D341Med (cell line): ENCODE data around the gene LRRC4.

ENCODE experiments used
- DNase-seq: peaks from one replicate; pipeline ENCODE4 v3.0.0; 2012; ENCODE audit warnings: low spot score

LRRC4 gene

DNA sequence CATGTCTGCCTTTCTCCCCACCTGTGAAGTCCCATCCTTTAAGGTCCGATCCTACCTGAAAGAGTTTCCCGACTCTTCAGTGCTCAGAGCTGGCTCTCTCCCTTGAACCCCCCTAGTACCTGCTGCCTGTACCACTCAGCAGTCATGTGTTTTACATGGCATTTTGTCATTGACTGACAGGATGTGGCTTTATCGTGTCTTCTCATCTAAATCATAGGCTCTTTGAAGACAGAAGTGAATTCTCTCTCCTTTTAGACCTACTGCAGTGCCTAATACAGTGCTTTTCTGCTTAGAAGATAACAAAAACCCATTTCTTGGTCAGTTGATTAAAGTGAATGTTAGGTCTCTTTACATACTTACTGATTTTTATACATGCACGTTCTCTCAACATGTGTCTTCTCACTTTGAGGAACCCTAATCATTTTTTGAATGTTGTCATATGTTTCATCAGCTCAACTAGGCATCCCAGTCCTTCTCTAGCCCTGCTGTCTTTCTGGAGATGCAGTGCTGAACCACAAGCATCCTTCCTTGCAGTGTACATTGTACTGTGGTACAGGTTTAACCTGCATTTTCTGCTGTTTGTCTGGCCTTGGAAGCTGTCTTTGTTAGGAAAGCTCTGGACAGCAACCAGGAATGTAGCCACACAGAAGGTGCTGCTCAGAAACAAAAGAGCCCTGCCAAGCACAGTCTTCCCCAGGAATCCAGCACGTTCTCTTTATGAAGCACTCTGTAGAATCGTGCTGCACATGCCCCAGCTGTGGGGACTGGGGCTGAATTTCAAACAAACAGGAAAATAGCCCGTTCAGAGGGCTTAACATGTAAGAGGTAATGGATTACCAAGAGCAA lies 28.1 kb upstream of the LRRC4 start:
- DNase-seq, result no peak

- DNase-seq, result no peak
Observed at GRCh38 chr7:128057909-128058308, 26.7 kb upstream of the LRRC4 start.

DNA sequence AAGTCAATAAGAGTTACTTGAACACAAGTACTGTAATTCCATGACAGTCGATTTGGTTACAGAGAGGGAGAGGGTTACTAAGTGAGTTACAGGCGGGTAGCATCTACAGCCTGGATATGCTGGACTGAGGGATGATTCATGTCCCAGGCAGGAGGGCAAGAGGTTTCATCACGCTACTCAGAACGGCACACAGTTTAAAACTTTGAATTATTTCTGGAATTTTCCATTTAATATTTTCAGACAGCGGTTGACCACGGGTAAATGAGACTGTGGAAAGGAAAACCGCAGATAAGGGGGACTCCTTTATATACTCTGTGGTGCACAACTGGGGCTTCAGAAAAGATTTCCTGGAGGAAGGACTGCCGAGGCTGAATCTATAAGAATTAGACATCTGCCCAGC lies 25.7 kb upstream of the LRRC4 start:
- no peak for DNase-seq

DNA sequence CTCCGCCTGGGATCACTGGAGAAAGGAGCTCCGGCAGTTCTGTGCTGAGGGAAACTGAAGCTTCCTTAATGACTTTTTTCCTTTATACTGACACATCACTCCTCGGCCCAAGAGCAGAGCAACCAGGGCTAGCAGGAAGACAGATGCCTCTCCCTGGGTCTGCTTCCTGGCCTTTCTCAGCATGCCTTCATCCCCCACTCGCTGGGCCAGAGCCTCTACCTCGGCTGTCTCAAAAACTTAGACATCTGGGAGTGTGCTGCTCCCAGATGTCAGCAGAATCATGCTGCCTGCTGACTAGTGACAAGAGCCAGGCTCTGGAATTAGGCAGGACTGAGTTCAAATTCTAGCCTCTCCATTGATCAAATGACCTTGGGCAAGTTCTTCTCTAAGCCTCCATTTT lies 24.4 kb upstream of the LRRC4 start:
- no peak for DNase-seq

- no peak for DNase-seq
Observed at GRCh38 chr7:128054511-128054910, 23.3 kb upstream of the LRRC4 start.

DNA sequence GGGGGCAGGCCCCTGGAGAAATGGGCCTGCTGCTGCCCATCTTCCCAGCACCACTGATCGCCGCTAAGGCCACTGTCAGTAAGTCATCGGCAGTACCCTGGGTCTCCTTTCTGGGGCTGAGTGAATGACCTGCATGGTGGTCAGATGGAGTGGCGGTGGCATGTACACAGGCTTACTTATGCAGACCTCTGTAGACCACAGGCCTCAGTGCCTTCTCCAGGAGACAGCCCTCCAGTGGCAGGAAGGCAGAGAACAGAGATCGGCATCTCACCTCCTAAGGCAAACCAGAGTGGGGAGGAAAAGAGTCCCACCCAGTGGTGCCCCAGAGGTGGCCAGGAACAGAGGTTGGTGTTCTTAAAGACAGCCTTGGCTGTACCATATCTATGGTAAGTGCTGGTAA lies 22.8 kb upstream of the LRRC4 start:
- DNase-seq, result no peak

DNA sequence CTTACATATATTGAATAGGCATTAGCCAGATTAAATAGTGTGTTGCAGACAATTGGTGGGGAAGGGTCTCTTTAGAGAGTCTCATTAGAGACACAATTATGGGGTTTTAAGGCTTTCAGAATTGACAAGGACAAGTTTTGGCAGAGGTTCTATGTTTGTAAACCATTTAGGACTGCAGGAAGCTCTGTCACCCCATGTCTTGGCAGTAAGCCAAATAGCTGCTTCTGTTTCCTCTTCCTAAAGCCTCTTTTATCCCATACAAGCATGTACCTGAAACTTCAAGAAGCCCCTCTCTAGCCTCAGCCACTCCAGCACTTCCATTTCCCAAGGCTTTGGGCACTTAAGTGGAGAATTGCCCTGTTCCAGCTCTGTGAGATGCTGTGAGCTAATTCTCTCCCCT lies 21.8 kb upstream of the LRRC4 start:
- no peak for DNase-seq

DNA sequence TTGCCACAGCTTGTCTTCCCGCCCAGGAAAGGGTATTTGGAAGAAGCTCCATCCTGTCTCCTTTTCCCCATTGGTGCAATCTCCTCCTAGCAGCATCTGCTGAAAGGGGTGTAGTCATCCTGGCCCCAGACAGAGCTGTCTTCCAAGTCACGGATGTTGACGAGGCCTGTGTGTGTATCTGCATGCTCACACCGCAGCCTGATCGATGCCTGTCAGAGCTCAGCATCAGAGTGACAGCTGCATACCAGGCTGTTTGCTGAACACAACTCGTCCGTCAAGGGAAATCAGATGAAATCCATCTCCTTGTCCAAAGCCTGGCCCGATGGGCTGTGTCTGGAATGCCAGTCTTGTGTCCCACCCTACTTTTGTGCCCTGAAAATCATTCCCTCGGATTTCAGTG lies 21.2 kb upstream of the LRRC4 start:
- DNase-seq, result no peak

DNA sequence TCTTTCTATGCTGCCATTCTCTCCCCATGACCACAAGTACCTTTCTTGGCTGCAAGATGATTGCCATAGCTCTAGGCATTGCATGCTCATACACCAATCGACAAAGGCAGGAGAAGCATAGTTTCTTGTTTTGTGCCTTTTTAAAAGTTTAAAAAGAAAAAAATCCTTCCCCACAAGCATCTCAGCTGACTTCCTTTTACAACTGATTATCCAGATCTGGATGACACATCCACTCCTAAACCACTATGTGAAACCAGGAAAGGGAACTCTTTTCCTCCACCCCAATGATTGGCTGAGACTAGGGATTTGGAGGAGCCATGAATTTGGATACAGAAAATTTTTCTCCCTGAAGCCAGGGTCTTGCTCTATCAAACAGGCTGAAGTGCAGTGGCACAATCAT lies 14.5 kb upstream of the LRRC4 start:
- DNase-seq, result no peak

DNA sequence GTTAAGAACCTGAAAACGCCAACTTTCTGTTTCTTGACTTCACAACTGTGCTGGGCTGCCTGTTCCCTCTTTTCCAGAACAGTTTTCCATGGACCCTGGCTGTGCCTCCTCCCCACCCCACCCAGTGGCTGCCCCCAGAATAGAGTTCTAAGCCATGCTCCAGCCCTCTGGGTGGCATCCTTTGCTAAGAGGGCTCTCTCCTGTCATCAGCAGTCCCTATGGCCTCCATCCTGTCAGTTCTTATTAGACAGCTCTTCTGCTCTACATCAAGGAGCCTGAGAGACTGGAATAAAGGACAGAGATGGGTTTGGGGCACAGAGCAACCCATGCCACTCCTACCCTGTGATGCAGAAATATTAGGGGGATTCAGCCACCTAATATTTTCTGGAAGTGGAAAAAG lies 13.9 kb upstream of the LRRC4 start:
- DNase-seq, result no peak

- no peak for DNase-seq
Observed at GRCh38 chr7:128044064-128044463, 12.8 kb upstream of the LRRC4 start.

DNA sequence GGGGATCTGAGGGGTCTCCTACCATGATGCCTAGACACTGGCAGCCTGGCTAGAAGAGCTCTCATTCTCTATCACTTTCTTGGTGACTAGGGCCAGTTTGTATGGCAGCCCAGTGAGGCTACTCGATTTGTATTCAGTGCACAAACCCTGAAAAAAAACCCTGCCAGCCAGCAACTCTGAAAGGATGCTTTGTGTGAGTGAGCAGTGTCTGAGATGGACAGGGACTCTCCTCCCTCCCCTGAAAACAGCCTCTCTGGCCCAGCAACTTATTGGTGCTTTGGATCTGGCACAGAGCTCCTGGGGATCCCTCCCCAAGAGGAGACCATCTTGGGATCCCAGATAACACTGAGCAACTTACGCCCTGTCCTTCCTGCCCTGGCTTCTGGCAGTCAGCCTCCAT lies 10.8 kb upstream of the LRRC4 start:
- DNase-seq, result no peak

GRCh38 chr7:128041203-128041602 lies 10.0 kb upstream of the LRRC4 start:
- no peak for DNase-seq

- DNase-seq, result no peak
Observed at GRCh38 chr7:128040205-128040604, 9.0 kb upstream of the LRRC4 start.

GRCh38 chr7:128039544-128039953 lies 8.3 kb upstream of the LRRC4 start:
- DNase-seq, result no peak

DNA sequence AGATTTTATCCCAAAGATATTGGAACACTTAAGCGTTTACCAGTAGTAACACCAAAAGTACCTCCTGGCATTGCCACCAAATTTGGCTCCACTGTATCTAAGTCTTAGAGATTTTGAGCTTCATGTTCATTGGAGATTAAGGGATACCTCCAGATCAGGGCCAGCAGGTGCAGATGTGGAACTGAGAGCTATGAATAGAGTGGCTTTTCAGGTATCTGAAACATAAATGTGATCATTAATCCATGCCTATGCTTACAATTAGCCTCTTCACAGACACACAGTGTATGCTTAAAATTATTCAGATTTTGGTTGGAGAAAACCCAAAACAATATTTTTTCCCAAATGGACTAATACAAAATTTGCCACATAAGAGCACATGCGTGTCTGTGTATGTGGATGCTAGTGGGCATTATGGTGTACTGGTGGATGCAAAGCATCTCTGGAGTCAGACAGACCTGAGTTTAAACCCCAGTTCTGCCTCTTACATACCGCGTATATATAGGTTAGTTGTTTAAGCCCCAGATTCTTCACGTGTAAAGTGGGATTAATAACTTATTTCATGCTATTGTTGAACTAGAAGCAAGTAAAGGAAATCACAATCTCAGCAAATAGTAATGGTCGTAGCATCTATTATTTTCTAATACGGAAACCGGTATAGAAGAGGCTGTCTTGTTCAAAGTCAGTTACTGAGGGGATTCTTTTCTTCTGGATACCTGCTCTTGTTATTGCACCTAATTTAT lies 6.8 kb upstream of the LRRC4 start:
- no peak for DNase-seq

GRCh38 chr7:128037081-128037480 lies 5.8 kb upstream of the LRRC4 start:
- DNase-seq, result no peak

DNA sequence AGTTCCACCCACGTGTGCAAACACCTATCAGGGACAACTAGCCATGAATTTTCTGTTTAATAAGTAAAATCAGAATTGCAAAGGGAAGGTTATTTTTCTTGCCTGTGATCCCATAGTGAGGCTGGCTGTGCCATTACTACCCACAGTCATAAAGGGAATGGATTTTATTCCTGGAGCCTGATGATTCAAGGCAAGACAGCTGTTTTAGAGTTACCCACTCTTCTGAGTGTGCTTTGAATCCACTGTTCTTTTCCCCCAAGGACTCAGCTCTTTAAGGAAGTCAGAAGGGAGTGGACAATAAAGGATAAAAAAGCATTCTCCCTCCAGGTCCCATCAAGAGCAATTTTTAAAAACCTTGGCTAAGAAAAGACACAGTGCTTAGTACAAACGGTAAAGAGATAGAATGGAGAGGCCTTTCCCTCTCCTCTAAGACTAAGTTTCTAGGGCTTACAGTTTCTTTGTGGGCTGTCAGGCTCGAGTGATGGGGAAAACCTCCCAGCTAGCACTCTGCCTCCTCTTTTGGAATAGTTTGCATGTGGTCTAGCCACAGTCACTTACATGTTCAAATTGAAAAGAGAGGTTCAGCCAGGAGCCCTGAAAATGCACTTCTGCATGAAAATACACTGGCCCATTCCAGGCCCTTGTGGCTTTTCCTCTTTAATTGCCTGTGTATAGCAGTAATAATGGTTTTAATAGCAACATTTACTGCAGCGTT lies 5.1 kb upstream of the LRRC4 start:
- no peak for DNase-seq

DNA sequence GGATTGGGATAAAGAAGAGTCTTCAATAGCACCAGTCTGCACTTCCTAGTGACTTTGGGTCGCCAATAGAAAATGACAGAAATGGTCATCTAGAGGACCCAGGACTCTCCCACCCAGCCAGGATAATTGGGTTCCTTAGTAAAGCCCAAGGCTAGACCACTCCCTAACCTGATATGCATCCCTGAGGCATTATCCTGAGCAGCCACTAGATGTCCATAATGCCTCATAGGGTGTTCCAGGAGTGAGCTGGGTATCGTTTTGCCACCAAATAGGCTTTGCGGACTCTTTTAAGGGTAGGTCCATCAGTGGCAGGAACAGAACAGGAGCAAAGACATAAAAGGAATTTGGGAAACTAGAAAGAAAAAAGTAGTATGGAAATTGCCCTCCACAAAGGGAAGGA lies 4.5 kb upstream of the LRRC4 start:
- DNase-seq, result peak; percentile 66

- DNase-seq, result no peak
Observed at GRCh38 chr7:128034825-128035224, 3.6 kb upstream of the LRRC4 start.

DNA sequence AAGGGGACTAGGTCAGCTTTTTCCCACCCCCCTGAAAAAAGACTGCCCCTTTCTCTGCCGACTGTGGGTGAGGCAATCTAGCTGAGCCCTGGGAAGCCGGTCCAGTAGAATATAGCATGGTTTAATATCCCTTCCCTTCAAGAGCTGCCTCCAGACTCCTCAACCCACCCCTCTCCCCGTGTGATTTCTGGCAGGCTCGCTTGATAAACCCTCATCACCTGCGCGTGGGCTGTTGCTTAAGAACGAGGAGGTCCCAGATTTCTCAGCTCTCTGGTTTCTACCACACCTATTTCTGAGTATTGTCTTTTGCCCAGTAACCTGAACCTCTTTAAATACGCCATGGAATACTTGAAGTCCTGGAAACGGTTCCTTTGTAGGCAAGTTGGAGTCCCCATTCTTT lies 2.0 kb upstream of the LRRC4 start:
- DNase-seq, result no peak

- no peak for DNase-seq
Observed at GRCh38 chr7:128032605-128033235, 1.5 kb upstream of the LRRC4 start.
